ACC112 (cell line): ENCODE data around the gene PTGIR.

Experiments used
- H2AFZ ChIP-seq: fragments of 200-600 bp; sonication (generic); one replicate; pipeline ENCODE4 v1.6.0; 2017; ENCODE audit warnings: antibody characterized with exemption, low read length; ENCODE audit not compliant: unreplicated experiment
- H3K27ac ChIP-seq: fragments of 200-600 bp; sonication (generic); 2 replicates; pipeline ENCODE4 v1.5.1; 2014; ENCODE audit warnings: low read depth, mild to moderate bottlenecking, antibody characterized with exemption, low read length, moderate library complexity
- H3K27me3 ChIP-seq: fragments of 200-600 bp; sonication (generic); 2 replicates; pipeline ENCODE4 v1.6.1; 2014; ENCODE audit warnings: mild to moderate bottlenecking, antibody characterized with exemption, low read length, moderate library complexity, mixed read lengths; ENCODE audit not compliant: insufficient read depth
- H3K36me3 ChIP-seq: fragments of 200-600 bp; sonication (generic); 2 replicates; pipeline ENCODE4 v1.6.1; 2016; ENCODE audit warnings: mild to moderate bottlenecking, antibody characterized with exemption, low read length, moderate library complexity, mixed read lengths; ENCODE audit not compliant: insufficient read depth
- H3K4me1 ChIP-seq: fragments of 200-600 bp; sonication (generic); one replicate; pipeline ENCODE4 v1.6.1; 2016; ENCODE audit warnings: low read length, mixed read lengths; ENCODE audit not compliant: insufficient read depth, unreplicated experiment, control insufficient read depth
- H3K4me3 ChIP-seq: fragments of 200-600 bp; sonication (generic); 2 replicates; pipeline ENCODE4 v1.5.1; 2014; ENCODE audit warnings: mild to moderate bottlenecking, low read depth, low read length
- H3K79me2 ChIP-seq: fragments of 200-600 bp; sonication (generic); one replicate; pipeline ENCODE4 v1.6.0; 2016; ENCODE audit warnings: low read length; ENCODE audit not compliant: control insufficient read depth, unreplicated experiment, insufficient read depth

PTGIR gene

DNA sequence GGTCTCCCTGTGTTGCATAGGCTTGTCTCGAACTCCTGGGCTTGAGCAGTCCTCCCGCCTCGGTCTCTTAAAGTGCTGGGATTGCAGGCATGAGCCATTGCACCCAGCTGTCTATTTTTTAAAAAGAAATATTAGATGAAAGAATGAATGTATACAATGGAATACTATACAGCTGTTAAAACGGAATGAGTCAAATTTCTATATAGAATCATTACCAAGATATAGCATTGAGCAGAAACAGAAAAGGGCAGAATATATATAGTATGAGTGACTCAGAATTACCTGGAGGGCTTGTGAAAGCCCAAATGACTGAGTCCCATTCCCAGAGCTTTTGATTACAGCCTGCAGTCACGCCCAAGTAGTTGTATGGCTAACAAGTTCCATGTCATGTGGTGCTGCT, 31.7 kb upstream of the PTGIR start:
- H3K27ac ChIP-seq = no peak overlapping the region
- H3K4me3 ChIP-seq = no peak overlapping the region
- peaks cover 4% of the 10 kb centered on the region for H3K4me1 ChIP-seq
- H3K36me3 ChIP-seq = no peaks in the 10 kb centered on the region
- H3K27me3 ChIP-seq = 0 out of 2 replicates have a peak, but pooled peaks cover 9% of the 10 kb centered on the region
- no peaks in the 10 kb centered on the region for H3K79me2 ChIP-seq
- no peak overlapping the region for H2AFZ ChIP-seq

DNA sequence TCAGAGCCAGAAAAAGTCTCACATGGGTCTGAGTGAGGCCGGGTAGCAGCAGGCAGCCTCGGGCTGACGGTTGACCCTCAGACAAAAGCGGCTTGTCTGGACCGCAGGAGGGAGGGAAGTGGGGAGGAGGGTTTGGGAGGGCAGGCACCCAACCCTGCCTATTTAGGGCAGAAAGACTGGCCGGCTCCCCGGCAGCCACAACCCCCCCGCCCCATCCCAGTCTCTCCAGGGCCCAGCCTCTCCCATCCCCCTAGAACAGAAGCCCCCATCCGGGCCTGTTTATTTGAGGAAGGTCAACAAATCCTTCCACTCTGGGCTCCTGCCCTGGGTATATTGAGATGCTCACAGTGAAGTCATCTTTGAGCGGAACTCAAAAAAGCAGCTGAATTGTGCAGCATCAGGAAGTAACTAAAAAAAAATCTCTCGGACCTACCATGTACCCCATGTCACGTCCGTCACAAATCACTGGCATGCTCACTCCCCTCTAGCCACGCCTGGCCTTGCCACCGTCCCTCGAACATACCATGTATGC, 29.8 kb upstream of the PTGIR start:
- H3K27ac ChIP-seq = no peak overlapping the region
- H3K36me3 ChIP-seq = no peaks in the 10 kb centered on the region
- no peaks in the 10 kb centered on the region for H3K27me3 ChIP-seq
- H2AFZ ChIP-seq = no peak overlapping the region
- H3K79me2 ChIP-seq = no peaks in the 10 kb centered on the region
- H3K4me1 ChIP-seq = no peaks in the 10 kb centered on the region
- no peak overlapping the region for H3K4me3 ChIP-seq

DNA sequence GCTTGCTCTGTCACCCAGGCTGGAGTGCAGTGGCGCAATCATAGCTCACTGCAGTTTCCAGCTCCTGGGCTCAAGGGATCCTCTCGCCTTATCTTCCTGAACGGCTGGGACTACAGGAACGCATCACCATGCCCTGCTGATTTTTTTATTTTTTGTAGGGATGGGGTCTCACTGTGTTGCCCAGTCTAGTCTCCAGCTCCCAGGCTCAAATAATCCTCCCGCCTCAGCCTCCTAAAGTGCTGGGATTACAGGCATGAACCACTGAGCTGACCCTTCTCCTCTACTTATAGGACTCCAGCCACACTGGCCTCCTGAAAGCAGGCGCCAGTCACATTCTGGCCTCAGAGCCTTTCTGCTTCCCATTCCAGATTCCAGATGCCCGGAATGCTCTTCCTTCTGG, 25.6 kb upstream of the PTGIR start:
- Histone ChIP-seq H3K4me1 (no peaks in the 10 kb centered on the region), H3K27ac (no peak overlapping the region), H3K4me3 (no peak overlapping the region), H3K79me2 (no peaks in the 10 kb centered on the region), H2AFZ (no peak overlapping the region), H3K36me3 (no peaks in the 10 kb centered on the region), H3K27me3 (no peaks in the 10 kb centered on the region)

- Histone ChIP-seq H3K79me2 (no peaks in the 10 kb centered on the region), H3K36me3 (no peaks in the 10 kb centered on the region), H3K4me3 (no peak overlapping the region), H3K27me3 (no peaks in the 10 kb centered on the region), H3K4me1 (no peaks in the 10 kb centered on the region), H3K27ac (no peak overlapping the region), H2AFZ (no peak overlapping the region)
Observed at GRCh38 chr19:46648961-46649960, 24.4 kb upstream of the PTGIR start.

- Histone ChIP-seq H3K79me2 (no peaks in the 10 kb centered on the region), H3K27ac (no peak overlapping the region), H3K4me3 (no peak overlapping the region), H3K4me1 (no peaks in the 10 kb centered on the region), H3K27me3 (no peaks in the 10 kb centered on the region), H2AFZ (no peak overlapping the region), H3K36me3 (no peaks in the 10 kb centered on the region)
Observed at GRCh38 chr19:46648060-46648960, 23.4 kb upstream of the PTGIR start.

- Histone ChIP-seq H3K27ac (no peak overlapping the region), H3K4me3 (no peak overlapping the region), H3K4me1 (no peaks in the 10 kb centered on the region), H3K27me3 (no peaks in the 10 kb centered on the region), H3K79me2 (no peaks in the 10 kb centered on the region), H2AFZ (no peak overlapping the region), H3K36me3 (no peaks in the 10 kb centered on the region)
Observed at GRCh38 chr19:46646402-46646801, 21.5 kb upstream of the PTGIR start.

GRCh38 chr19:46644720-46645119, 19.8 kb upstream of the PTGIR start:
- Histone ChIP-seq H3K4me1 (no peaks in the 10 kb centered on the region), H3K27me3 (no peaks in the 10 kb centered on the region), H3K36me3 (no peaks in the 10 kb centered on the region), H3K4me3 (no peak overlapping the region), H3K27ac (no peak overlapping the region), H2AFZ (no peak overlapping the region), H3K79me2 (no peaks in the 10 kb centered on the region)

DNA sequence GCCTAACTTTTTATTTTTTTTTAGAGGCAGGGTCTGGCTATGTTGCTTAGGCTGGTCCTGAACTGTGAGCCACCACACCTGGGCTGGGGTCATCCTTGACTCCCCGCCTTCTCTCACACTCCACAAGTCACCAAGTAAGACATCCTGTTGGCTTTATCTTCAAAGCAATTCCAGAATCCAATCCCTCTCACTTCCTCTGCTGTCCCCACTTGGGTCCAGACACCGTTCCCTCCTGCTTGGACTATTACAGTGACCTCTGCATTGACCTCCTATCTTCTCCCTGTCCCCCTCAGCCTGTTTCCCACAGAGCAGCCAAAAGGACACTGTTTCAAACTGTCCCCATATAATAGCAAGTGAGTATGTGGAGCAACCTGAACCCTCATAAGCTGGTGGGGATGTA, 15.8 kb upstream of the PTGIR start:
- H3K79me2 ChIP-seq = no peaks in the 10 kb centered on the region
- H2AFZ ChIP-seq = no peak overlapping the region
- no peaks in the 10 kb centered on the region for H3K36me3 ChIP-seq
- H3K27ac ChIP-seq = no peak overlapping the region
- H3K4me3 ChIP-seq = no peak overlapping the region
- H3K4me1 ChIP-seq = no peaks in the 10 kb centered on the region
- H3K27me3 ChIP-seq = no peaks in the 10 kb centered on the region

DNA sequence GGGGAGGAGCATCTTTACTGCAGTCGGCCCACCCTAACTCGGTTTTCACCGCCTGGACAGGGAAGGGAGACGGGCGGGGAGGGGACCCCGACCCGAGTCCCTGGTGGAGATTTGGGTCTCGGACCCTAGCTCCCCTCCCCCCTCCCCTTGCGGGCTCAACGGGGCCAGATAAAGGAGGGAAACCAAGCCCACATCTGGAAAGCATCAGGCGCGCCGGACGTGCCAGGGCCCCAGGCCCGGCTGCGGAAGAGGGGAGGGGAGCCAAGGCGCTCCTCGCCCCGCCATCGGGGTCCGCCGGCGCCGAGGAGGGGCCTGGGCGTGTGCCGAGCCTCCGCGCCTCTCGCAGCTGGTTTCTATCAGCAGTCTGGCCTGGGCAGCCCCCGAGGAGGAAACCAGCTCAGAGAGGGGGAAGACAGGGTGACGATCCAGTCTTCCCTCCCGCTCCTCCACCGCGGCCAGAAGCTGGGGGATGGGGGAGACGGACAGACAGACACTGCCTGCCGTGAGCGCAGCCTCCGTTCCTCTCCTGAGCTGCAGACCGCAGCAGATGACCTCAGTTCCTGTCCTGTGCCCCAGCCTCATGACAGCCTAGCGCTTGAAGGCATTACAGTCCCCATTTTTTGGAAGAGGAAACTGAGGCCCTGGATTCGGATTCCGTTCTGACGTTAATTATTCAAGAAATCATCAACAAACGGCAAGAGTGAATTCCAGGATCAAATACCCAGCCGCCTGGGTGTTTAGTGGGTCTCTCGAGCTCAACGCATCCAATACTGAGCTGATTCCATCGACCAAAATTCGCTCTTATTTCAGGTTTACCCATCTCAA, 14.7 kb upstream of the PTGIR start:
- no peaks in the 10 kb centered on the region for H3K27me3 ChIP-seq
- H3K27ac ChIP-seq = no peak overlapping the region
- peak overlapping the region; percentile 68 for H2AFZ ChIP-seq
- no peaks in the 10 kb centered on the region for H3K36me3 ChIP-seq
- H3K4me3 ChIP-seq = peak overlapping the region; percentile 79
- H3K79me2 ChIP-seq = no peaks in the 10 kb centered on the region
- H3K4me1 ChIP-seq = no peaks in the 10 kb centered on the region

DNA sequence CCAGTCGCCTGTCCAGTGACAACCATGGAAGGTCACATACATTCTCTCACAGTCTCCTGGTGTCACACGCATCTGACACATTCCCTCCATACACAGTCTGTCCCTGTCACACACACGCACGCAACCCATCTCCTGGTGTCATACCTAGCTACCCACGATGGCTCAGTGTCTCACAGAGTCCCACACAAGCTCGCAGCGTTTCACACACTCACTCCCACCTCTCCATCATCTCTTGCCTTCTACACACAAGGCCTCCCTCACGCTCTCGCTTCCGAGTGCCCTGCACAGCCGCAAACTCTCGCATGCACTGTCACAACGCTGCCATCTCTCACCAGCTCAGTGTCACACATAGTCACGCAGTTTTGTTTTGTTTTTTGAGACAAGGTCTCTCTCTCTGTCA, 12.3 kb upstream of the PTGIR start:
- Histone ChIP-seq H3K27me3 (no peaks in the 10 kb centered on the region), H3K4me1 (no peaks in the 10 kb centered on the region), H2AFZ (no peak overlapping the region), H3K4me3 (no peak overlapping the region), H3K36me3 (no peaks in the 10 kb centered on the region), H3K27ac (no peak overlapping the region), H3K79me2 (no peaks in the 10 kb centered on the region)
